Measurements from ENCODE around the gene CTXND1. TPM values are rescaled to one million over a fixed set of nuclear protein-coding genes. Genes with fewer than 3 reads are reported as not detected.

Gene CTXND1
- total RNA-seq, 3 donors from 2014 or later (not counting 1 experiment from before 2014, with no cell fraction given): not detected

GRCh38 chr15:80265021-80265420 lies 13.0 kb upstream of the CTXND1 start:
- H3K27me3 Mint-ChIP-seq (ENCODE audit: low read depth in 2 of 2): peaks cover 14 to 16% of the 10 kb centered on the region in 2 donors
- no peak overlapping the region for H3K4me3 Mint-ChIP-seq
- no peaks in the 10 kb centered on the region for H3K36me3 ChIP-seq (ENCODE audit: control insufficient read depth, insufficient read depth, low read length)
- H3K9me3 Mint-ChIP-seq: no peaks in the 10 kb centered on the region
- H3K4me3 ChIP-seq (ENCODE audit: low read length): no peak overlapping the region
- no peaks in the 10 kb centered on the region for H3K36me3 Mint-ChIP-seq
- no peaks in the 10 kb centered on the region for H3K4me1 ChIP-seq (ENCODE audit: control insufficient read depth, insufficient read depth, low read length)
- no peak for DNase-seq
- TF ChIP-seq, protein P1, sequence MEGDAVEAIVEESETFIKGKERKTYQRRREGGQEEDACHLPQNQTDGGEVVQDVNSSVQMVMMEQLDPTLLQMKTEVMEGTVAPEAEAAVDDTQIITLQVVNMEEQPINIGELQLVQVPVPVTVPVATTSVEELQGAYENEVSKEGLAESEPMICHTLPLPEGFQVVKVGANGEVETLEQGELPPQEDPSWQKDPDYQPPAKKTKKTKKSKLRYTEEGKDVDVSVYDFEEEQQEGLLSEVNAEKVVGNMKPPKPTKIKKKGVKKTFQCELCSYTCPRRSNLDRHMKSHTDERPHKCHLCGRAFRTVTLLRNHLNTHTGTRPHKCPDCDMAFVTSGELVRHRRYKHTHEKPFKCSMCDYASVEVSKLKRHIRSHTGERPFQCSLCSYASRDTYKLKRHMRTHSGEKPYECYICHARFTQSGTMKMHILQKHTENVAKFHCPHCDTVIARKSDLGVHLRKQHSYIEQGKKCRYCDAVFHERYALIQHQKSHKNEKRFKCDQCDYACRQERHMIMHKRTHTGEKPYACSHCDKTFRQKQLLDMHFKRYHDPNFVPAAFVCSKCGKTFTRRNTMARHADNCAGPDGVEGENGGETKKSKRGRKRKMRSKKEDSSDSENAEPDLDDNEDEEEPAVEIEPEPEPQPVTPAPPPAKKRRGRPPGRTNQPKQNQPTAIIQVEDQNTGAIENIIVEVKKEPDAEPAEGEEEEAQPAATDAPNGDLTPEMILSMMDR (IDR thresholded peaks at IDR 0.05): no peak
- 73% methylated on average over 3 of the region's 3 CpGs for WGBS (ENCODE audit: insufficient coverage)
- no peak overlapping the region for H3K27ac ChIP-seq (ENCODE audit: low read length)
- no peaks in the 10 kb centered on the region for H3K4me1 Mint-ChIP-seq
- no peaks in the 10 kb centered on the region for H3K9me3 ChIP-seq (ENCODE audit: control insufficient read depth, insufficient read depth, low read length)
- intact Hi-C loops (cut with micrococcal nuclease): no loop called here
- H3K27me3 ChIP-seq (ENCODE audit: control insufficient read depth, insufficient read depth, low read length): no peaks in the 10 kb centered on the region
- H3K27ac Mint-ChIP-seq: no peak overlapping the region
- ATAC-seq: no peak

- Histone ChIP-seq H3K4me1 (ENCODE audit: control insufficient read depth, insufficient read depth, low read length) (no peaks in the 10 kb centered on the region), H3K27ac (ENCODE audit: low read length) (no peak overlapping the region), H3K27me3 (ENCODE audit: control insufficient read depth, insufficient read depth, low read length) (no peaks in the 10 kb centered on the region), H3K9me3 (ENCODE audit: control insufficient read depth, insufficient read depth, low read length) (no peaks in the 10 kb centered on the region), H3K36me3 (ENCODE audit: control insufficient read depth, insufficient read depth, low read length) (no peaks in the 10 kb centered on the region), H3K4me3 (ENCODE audit: low read length) (no peak overlapping the region)
- intact Hi-C loops (cut with micrococcal nuclease): no loop called here
- ATAC-seq (no peak), DNase-seq (no peak)
- Mint-ChIP-seq H3K27me3 (ENCODE audit: low read depth in 2 of 2) (peaks cover 22 to 23% of the 10 kb centered on the region in 2 donors), H3K4me1 (no peaks in the 10 kb centered on the region), H3K4me3 (no peak overlapping the region), H3K9me3 (no peaks in the 10 kb centered on the region), H3K27ac (no peak overlapping the region), H3K36me3 (no peaks in the 10 kb centered on the region)
- TF ChIP-seq, protein P1 (IDR thresholded peaks at IDR 0.05): no peak
Observed at GRCh38 chr15:80264031-80264430, 12.0 kb upstream of the CTXND1 start.

GRCh38 chr15:80260551-80260950 lies 8.5 kb upstream of the CTXND1 start:
- H3K27me3 ChIP-seq (ENCODE audit: control insufficient read depth, insufficient read depth, low read length): peaks cover 2% of the 10 kb centered on the region
- no peaks in the 10 kb centered on the region for H3K9me3 ChIP-seq (ENCODE audit: control insufficient read depth, insufficient read depth, low read length)
- no peaks in the 10 kb centered on the region for H3K4me1 ChIP-seq (ENCODE audit: control insufficient read depth, insufficient read depth, low read length)
- Mint-ChIP-seq H3K9me3 (no peaks in the 10 kb centered on the region), H3K27me3 (ENCODE audit: low read depth in 2 of 2) (peaks cover 15 to 36% of the 10 kb centered on the region in 2 donors), H3K4me1 (no peaks in the 10 kb centered on the region), H3K4me3 (no peak overlapping the region), H3K36me3 (no peaks in the 10 kb centered on the region), H3K27ac (no peak overlapping the region)
- no peak overlapping the region for H3K27ac ChIP-seq (ENCODE audit: low read length)
- intact Hi-C loops (cut with micrococcal nuclease): no loop called here
- no peak overlapping the region for H3K4me3 ChIP-seq (ENCODE audit: low read length)
- TF ChIP-seq, protein P1 (IDR thresholded peaks at IDR 0.05): no peak
- 52% methylated on average over 2 of the region's 2 CpGs for WGBS (ENCODE audit: insufficient coverage)
- DNase-seq (no peak), ATAC-seq (no peak)
- H3K36me3 ChIP-seq (ENCODE audit: control insufficient read depth, insufficient read depth, low read length): no peaks in the 10 kb centered on the region

GRCh38 chr15:80259942-80260510 lies 8.0 kb upstream of the CTXND1 start:
- H3K9me3 Mint-ChIP-seq: no peaks in the 10 kb centered on the region
- H3K4me3 ChIP-seq (ENCODE audit: low read length): no peak overlapping the region
- no peak overlapping the region for H3K27ac Mint-ChIP-seq
- H3K27ac ChIP-seq (ENCODE audit: low read length): no peak overlapping the region
- no peaks in the 10 kb centered on the region for H3K36me3 ChIP-seq (ENCODE audit: control insufficient read depth, insufficient read depth, low read length)
- TF ChIP-seq, protein P1 (IDR thresholded peaks at IDR 0.05): no peak
- no peaks in the 10 kb centered on the region for H3K9me3 ChIP-seq (ENCODE audit: control insufficient read depth, insufficient read depth, low read length)
- no peaks in the 10 kb centered on the region for H3K4me1 ChIP-seq (ENCODE audit: control insufficient read depth, insufficient read depth, low read length)
- H3K27me3 Mint-ChIP-seq (ENCODE audit: low read depth in 2 of 2): peaks cover 15 to 41% of the 10 kb centered on the region in 2 donors
- peaks cover 2% of the 10 kb centered on the region for H3K27me3 ChIP-seq (ENCODE audit: control insufficient read depth, insufficient read depth, low read length)
- ATAC-seq: no peak
- 95% methylated on average over 1 of the region's 1 CpG for WGBS (ENCODE audit: insufficient coverage)
- H3K4me3 Mint-ChIP-seq: no peak overlapping the region
- H3K36me3 Mint-ChIP-seq: no peaks in the 10 kb centered on the region
- H3K4me1 Mint-ChIP-seq: no peaks in the 10 kb centered on the region
- no peak for DNase-seq
- intact Hi-C loops (cut with micrococcal nuclease): no loop called here
